ENCODE results near the gene ANGPTL2.

Gene ANGPTL2

DNA sequence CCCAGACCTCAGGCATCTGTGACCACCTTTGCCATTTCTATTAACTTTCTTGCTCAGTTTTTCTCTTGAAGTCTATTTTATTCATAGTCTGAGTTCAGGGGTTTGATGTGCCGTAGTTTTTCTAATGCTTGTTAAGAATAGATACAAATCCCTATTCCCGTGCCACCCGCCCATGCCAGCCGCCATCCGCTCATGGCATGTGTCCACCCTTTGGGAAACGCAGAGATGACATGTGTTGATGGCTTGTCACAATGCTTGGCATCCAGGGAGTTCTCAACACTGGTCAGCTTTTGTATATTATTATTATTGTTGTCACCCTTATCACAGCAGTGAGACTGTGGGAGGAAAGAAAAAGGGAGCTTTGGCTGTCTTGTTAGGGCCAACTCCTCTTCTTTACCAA lies 17.3 kb upstream of the ANGPTL2 start:
- DNase-seq = no peak
- no peak overlapping the region for H3K4me3 ChIP-seq (ENCODE audit: low read depth in 1 of 2, low read length in 2 of 2)
- no peak overlapping the region for H3K9ac ChIP-seq (ENCODE audit: low read depth, low read length)
- H3K4me1 ChIP-seq (ENCODE audit: insufficient read depth, low read length) = no peaks in the 10 kb centered on the region
- no peak overlapping the region for H3K27ac ChIP-seq (ENCODE audit: low read length)
- ATAC-seq (ENCODE audit: insufficient read depth, low read depth) = no peak
- peaks cover 7% of the 10 kb centered on the region for H4K20me1 ChIP-seq (ENCODE audit: insufficient read depth, low read length)
- no peak overlapping the region for H3K4me2 ChIP-seq (ENCODE audit: insufficient read depth, low read length)
- TF ChIP-seq EZH2 (IDR thresholded peaks at IDR 0.05; ENCODE audit: borderline replicate concordance, low read depth, low read length, severe bottlenecking) (no peak), CTCF (IDR thresholded peaks at IDR 0.05; ENCODE audit: borderline replicate concordance, extremely low read depth, low read length, poor library complexity, severe bottlenecking) (no peak)
- H3K9me3 ChIP-seq (ENCODE audit: insufficient read depth, low read length, severe bottlenecking) = no peaks in the 10 kb centered on the region
- H3K79me2 ChIP-seq (ENCODE audit: insufficient read depth, low read length) = no peaks in the 10 kb centered on the region
- peaks cover 11% of the 10 kb centered on the region for H3K27me3 ChIP-seq (ENCODE audit: insufficient read depth, low read length, poor library complexity)
- H2AFZ ChIP-seq (ENCODE audit: low read depth, low read length) = no peak overlapping the region
- no peaks in the 10 kb centered on the region for H3K36me3 ChIP-seq (ENCODE audit: insufficient read depth, low read length)

DNA sequence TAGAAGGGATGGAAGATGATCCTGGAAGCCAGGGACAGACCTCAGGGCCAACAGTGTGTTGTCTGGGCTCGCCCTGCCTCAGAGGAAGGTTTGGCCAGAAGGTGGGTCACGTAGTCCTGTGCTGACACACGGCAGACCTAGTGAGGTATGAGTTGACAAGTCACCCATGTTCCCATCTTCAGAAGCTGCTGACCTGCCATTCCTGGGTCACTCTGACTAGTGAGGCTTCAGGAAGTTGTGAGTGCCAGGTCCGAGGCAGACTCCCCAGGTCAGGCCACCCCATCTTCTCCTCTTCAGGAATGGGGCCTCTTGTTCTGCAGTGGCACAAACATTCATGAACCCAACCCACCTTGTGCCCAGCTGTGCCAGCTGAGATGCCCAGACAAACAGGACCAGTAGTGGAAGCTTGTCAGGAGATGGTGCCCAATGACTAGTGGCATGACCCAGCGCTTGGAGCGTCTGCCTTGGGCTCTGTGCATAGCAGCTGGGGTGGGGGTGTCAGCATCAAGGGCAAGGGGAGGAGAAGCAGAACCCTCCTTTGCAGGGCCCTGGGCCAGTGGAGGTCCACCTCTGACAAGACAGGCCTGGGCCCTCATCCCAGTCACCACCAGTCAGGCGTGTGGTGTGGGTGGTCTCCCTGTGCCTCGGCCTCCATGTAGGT lies 16.8 kb upstream of the ANGPTL2 start:
- Histone ChIP-seq H4K20me1 (ENCODE audit: insufficient read depth, low read length) (peaks cover 7% of the 10 kb centered on the region), H3K9me3 (ENCODE audit: insufficient read depth, low read length, severe bottlenecking) (no peaks in the 10 kb centered on the region), H2AFZ (ENCODE audit: low read depth, low read length) (no peak overlapping the region), H3K4me2 (ENCODE audit: insufficient read depth, low read length) (no peak overlapping the region), H3K36me3 (ENCODE audit: insufficient read depth, low read length) (no peaks in the 10 kb centered on the region), H3K27ac (ENCODE audit: low read length) (no peak overlapping the region), H3K4me1 (ENCODE audit: insufficient read depth, low read length) (no peaks in the 10 kb centered on the region), H3K79me2 (ENCODE audit: insufficient read depth, low read length) (no peaks in the 10 kb centered on the region), H3K27me3 (ENCODE audit: insufficient read depth, low read length, poor library complexity) (peaks cover 15% of the 10 kb centered on the region), H3K4me3 (ENCODE audit: low read depth in 1 of 2, low read length in 2 of 2) (no peak overlapping the region), H3K9ac (ENCODE audit: low read depth, low read length) (no peak overlapping the region)
- TF ChIP-seq EZH2 (IDR thresholded peaks at IDR 0.05; ENCODE audit: borderline replicate concordance, low read depth, low read length, severe bottlenecking) (no peak), CTCF (IDR thresholded peaks at IDR 0.05; ENCODE audit: borderline replicate concordance, extremely low read depth, low read length, poor library complexity, severe bottlenecking) (no peak)
- ATAC-seq (ENCODE audit: insufficient read depth, low read depth) = no peak
- DNase-seq = no peak

DNA sequence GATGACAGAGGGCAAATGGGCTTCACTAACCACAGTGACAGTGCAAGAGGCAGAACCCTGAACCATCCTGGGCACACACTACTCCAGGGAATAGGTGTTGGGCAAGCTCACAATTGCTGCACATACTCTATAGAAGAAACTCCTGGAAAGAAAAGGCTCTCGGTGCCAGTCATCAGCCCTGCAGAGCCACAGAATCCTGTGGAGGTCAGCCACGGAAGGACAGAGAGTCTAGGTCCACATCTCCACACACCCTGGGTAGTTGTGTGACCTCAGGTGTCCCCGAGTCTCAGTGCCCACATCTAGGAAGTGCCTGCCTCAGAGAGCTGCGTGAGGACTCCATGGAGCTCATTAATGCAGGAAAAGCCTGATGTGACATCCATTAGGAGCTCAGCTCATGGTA lies 16.0 kb upstream of the ANGPTL2 start:
- Histone ChIP-seq H4K20me1 (ENCODE audit: insufficient read depth, low read length) (peaks cover 7% of the 10 kb centered on the region), H3K36me3 (ENCODE audit: insufficient read depth, low read length) (no peaks in the 10 kb centered on the region), H3K27me3 (ENCODE audit: insufficient read depth, low read length, poor library complexity) (peaks cover 17% of the 10 kb centered on the region), H2AFZ (ENCODE audit: low read depth, low read length) (no peak overlapping the region), H3K4me3 (ENCODE audit: low read depth in 1 of 2, low read length in 2 of 2) (no peak overlapping the region), H3K4me2 (ENCODE audit: insufficient read depth, low read length) (no peak overlapping the region), H3K4me1 (ENCODE audit: insufficient read depth, low read length) (no peaks in the 10 kb centered on the region), H3K9ac (ENCODE audit: low read depth, low read length) (no peak overlapping the region), H3K27ac (ENCODE audit: low read length) (no peak overlapping the region), H3K79me2 (ENCODE audit: insufficient read depth, low read length) (no peaks in the 10 kb centered on the region), H3K9me3 (ENCODE audit: insufficient read depth, low read length, severe bottlenecking) (no peaks in the 10 kb centered on the region)
- ATAC-seq (ENCODE audit: insufficient read depth, low read depth) (no peak), DNase-seq (no peak)
- TF ChIP-seq CTCF (IDR thresholded peaks at IDR 0.05; ENCODE audit: borderline replicate concordance, extremely low read depth, low read length, poor library complexity, severe bottlenecking) (no peak), EZH2 (IDR thresholded peaks at IDR 0.05; ENCODE audit: borderline replicate concordance, low read depth, low read length, severe bottlenecking) (no peak)

All from DND-41 (cell line).